ENCODE data around the gene SNX10.

GRCh38 chr7:26245150-26245549 is 46.5 kb upstream of the SNX10 start:
- no peak for TF ChIP-seq CTCF (IDR thresholded peaks at IDR 0.05)
- no peak for TF ChIP-seq POLR2A (IDR thresholded peaks at IDR 0.05)
